ENCODE measurements around the gene UQCRQ. TPM values are rescaled to one million over a fixed set of nuclear protein-coding genes. Genes with fewer than 3 reads are reported as not detected.

Gene UQCRQ
- total and polyA plus RNA-seq, 2 of the 13 experiments (the other 11 are each of a cell fraction or from before 2014, with no cell fraction given) = 257 to 575 TPM

DNA sequence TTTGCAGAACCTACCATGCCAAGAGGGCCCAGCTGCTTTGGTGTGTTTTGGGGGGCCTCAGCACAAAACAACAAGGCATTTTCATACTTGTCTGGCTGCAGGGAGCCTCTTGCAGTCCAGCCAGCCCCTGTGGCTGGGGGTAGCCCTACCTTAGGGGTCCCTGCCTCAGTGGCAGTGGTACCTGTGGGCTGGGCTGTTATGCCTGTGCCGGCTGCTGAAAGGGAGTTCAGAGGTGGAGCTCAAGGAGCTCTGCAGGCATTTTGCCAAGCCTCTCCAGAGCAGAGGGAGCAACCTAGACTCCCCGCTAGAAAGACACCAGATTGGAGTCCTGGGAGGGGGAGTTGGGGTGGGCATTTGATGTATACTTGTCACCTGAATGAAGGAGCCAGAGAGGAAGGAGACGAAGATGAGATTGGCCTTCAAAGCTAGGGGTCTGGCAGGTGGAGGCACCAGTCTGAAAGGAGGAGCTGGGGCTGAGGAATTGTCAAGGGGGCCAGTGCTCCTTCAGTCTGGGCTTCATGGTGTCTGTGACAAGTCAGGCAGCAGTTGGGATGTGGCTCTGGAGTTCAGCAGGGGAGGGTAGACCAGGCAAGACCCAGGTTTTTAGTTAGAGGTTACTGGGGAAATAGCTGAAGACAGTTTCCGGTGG is 37.5 kb upstream of the UQCRQ start (continued):
- no peak for TF ChIP-seq HNRNPUL1 (IDR thresholded peaks at IDR 0.05; ENCODE audit: low read depth, low read length)

DNA sequence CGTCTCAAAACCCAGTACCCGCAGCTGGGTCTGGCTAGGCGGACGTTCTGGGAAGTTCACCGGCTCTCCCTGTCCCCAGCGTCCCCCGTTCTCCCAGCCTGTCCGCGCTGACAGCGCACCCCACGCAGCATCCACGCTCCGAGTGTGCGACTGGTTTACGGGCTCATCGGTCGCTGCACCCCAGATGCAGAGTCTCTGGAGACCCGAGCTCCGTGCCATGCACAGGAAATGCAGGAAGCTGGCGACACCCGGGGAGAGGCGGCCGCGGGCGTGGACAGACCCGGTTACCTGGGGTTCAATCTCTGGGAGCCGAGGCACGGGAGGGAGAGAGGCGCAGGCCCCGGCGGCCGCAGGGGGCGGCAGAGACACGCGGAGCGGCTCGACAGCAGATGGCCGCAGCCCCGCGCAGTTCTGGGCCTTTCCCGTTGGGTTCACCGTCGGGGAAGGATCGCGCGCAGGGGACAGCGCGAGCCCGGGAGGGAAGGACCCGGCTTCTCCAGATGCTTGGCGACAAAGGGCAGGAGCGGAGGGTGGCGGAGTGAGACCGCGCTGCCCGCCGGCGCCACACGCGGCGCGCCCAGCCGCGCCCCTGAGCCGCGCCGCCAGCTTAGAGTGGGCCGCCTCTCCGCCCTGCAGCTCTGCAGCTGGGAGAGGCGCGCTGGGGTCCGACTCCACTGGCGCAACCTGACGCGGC is 36.6 kb upstream of the UQCRQ start:
- Histone ChIP-seq H3K4me3 (replicated peaks in 1 of 3; ENCODE audit: insufficient read depth in 1 of 3, low read depth in 2 of 3, low read length in 3 of 3) (peak overlapping the region; percentile 79 to 94 (median 93)), H3K4me2 (ENCODE audit: low read depth, low read length) (peak overlapping the region; percentile 93), H2AFZ (ENCODE audit: low read length) (no peak overlapping the region), H3K79me2 (ENCODE audit: insufficient read depth, low read length) (peaks cover 37% of the 10 kb centered on the region), H3K27ac (ENCODE audit: extremely low read length, insufficient read depth, low read length) (peak overlapping the region; percentile 90), H3K4me1 (ENCODE audit: insufficient read depth, low read length) (peaks cover 61% of the 10 kb centered on the region), H3K36me3 (replicated peaks in 1 of 2; ENCODE audit: control insufficient read depth in 1 of 2, insufficient read depth in 2 of 2, low read length in 2 of 2) (peaks cover 3 to 15% of the 10 kb centered on the region in 2 experiments; a peak in 4 of 5 replicates), H3K9ac (ENCODE audit: insufficient read depth, low read depth, low read length) (peak overlapping the region; percentile 96), H4K20me1 (ENCODE audit: insufficient read depth, low read length) (no peaks in the 10 kb centered on the region), H3K9me3 (ENCODE audit: low read length) (no peaks in the 10 kb centered on the region), H3K27me3 (ENCODE audit: control insufficient read depth in 1 of 2, insufficient read depth in 2 of 2, low read length in 2 of 2) (no peaks in the 10 kb centered on the region)
- ChIA-PET POLR2A (interaction anchor here (1.0 to 6.6 kb wide), 10 partner anchors 9 to 221 kb away, joined by 3 to 91 read pairs (median 24); partner anchors contain the start of genes GDF9, HSPA4, KIF3A and LEAP2), CTCF (ENCODE audit: low intra/inter-chr PET ratio, low total read pairs) (interaction anchor here (1.1 to 3.1 kb wide), 4 partner anchors 35 to 75 kb away, joined by 3 to 39 read pairs (median 6); partner anchors contain the start of genes GDF9 and UQCRQ)
- BruUV-seq (replicated peaks) = no TSS peak
- no peak for FAIRE-seq
- intact Hi-C loops (cut with micrococcal nuclease; ENCODE audit: unreplicated experiment) = loop anchor here (1.0 kb wide), 2 partner anchors 36 to 53 kb away; partner anchors contain the start of genes GDF9 and UQCRQ
- peak; percentile 56 for DNase-seq (ENCODE audit: low spot score)
- in situ Hi-C loops (cut with HindIII; ENCODE audit: extremely low pct_ligation_motif_present, low pct_unique_long_range_greater_than_20kb) = loop anchor here (5.0 kb wide), 1 partner anchor 42 kb away; the partner anchor contains the start of gene LEAP2
- WGBS (ENCODE audit: low lambda C conversion rate) = 0% methylated on average over 4 of the region's 75 CpGs
- ATAC-seq = peak; percentile 87
- peak; percentile 16; the same call in 1 of the 2 replicates for TF ChIP-seq BATF2 (CRISPR knock-in tag; IDR thresholded peaks at IDR 0.05)
- TF ChIP-seq PLRG1 (conservative IDR thresholded peaks at IDR 0.05) = no peak
- TF ChIP-seq FOXM1 (CRISPR knock-in tag; IDR thresholded peaks at IDR 0.05) = no peak
- no peak for TF ChIP-seq ZNF609 (CRISPR knock-in tag; IDR thresholded peaks at IDR 0.05; ENCODE audit: borderline replicate concordance)
- no peak for TF ChIP-seq RFX3 (CRISPR knock-in tag; IDR thresholded peaks at IDR 0.05)
- no peak for TF ChIP-seq ZNF30 (CRISPR knock-in tag; IDR thresholded peaks at IDR 0.05)
- no peak; the same call in 1 of the 2 replicates for TF ChIP-seq NAIF1 (CRISPR knock-in tag; IDR thresholded peaks at IDR 0.05; ENCODE audit: borderline replicate concordance)
- TF ChIP-seq ZNF710 (CRISPR knock-in tag; IDR thresholded peaks at IDR 0.05; ENCODE audit: borderline replicate concordance) = no peak
- no peak for TF ChIP-seq KAT2B (IDR thresholded peaks at IDR 0.05; ENCODE audit: borderline replicate concordance, low read depth, low read length)
- TF ChIP-seq ZMAT3 (CRISPR knock-in tag; conservative IDR thresholded peaks at IDR 0.05) = peak; percentile 2; the same call in 1 of the 2 replicates
- no peak for TF ChIP-seq CBX1 (IDR thresholded peaks at IDR 0.05; ENCODE audit: low read depth)
- no peak; the same call in 1 of the 2 replicates for TF ChIP-seq ZSCAN30 (CRISPR knock-in tag; IDR thresholded peaks at IDR 0.05)
